ENCODE results near the gene STARD8. TPM values are rescaled to one million over a fixed set of nuclear protein-coding genes. Genes with fewer than 3 reads are reported as not detected.
A peak's percentile ranks its signal among the peaks of the same experiment; 100 is the strongest.

Gene STARD8
- total RNA-seq, 6 experiments from 2014 or later, result 1.9 to 3.6 (median 3.0) TPM

- no peak overlapping the region for H3K4me3 Mint-ChIP-seq
- H3K4me1 Mint-ChIP-seq (ENCODE audit: low read depth), result peaks cover 27% of the 10 kb centered on the region
- no peaks in the 10 kb centered on the region; the same call in 1 of the 2 replicates for H3K27me3 Mint-ChIP-seq (ENCODE audit: insufficient read depth)
- DNase-seq, result no peak
- TF ChIP-seq CTCF (IDR thresholded peaks at IDR 0.05), result no peak
- H3K9me3 Mint-ChIP-seq, result no peaks in the 10 kb centered on the region
- no peak overlapping the region for H3K27ac Mint-ChIP-seq
- H3K36me3 Mint-ChIP-seq (ENCODE audit: low read depth), result no peaks in the 10 kb centered on the region
Measured at GRCh38 chrX:68682790-68683189, 35.3 kb downstream of the STARD8 start.

GRCh38 chrX:68683580-68683979 is 36.1 kb downstream of the STARD8 start:
- Mint-ChIP-seq H3K9me3 (no peaks in the 10 kb centered on the region), H3K4me3 (no peak overlapping the region), H3K4me1 (ENCODE audit: low read depth) (peaks cover 27% of the 10 kb centered on the region), H3K27ac (no peak overlapping the region; the same call in 1 of the 2 replicates), H3K36me3 (ENCODE audit: low read depth) (no peaks in the 10 kb centered on the region), H3K27me3 (ENCODE audit: insufficient read depth) (no peaks in the 10 kb centered on the region; the same call in 1 of the 2 replicates)
- TF ChIP-seq CTCF (IDR thresholded peaks at IDR 0.05), result no peak
- no peak for DNase-seq

- TF ChIP-seq CTCF (IDR thresholded peaks at IDR 0.05), result no peak
- Mint-ChIP-seq H3K27me3 (ENCODE audit: insufficient read depth) (no peaks in the 10 kb centered on the region; the same call in 1 of the 2 replicates), H3K9me3 (no peaks in the 10 kb centered on the region), H3K4me3 (peak overlapping the region; percentile 26; the same call in 1 of the 2 replicates), H3K4me1 (ENCODE audit: low read depth) (peaks cover 27% of the 10 kb centered on the region), H3K27ac (peak overlapping the region; percentile 68; the same call in 1 of the 2 replicates), H3K36me3 (ENCODE audit: low read depth) (no peaks in the 10 kb centered on the region)
- DNase-seq, result no peak
Measured at GRCh38 chrX:68684291-68684918, 36.9 kb downstream of the STARD8 start.

GRCh38 chrX:68684919-68685304 is 37.4 kb downstream of the STARD8 start:
- Mint-ChIP-seq H3K27ac (no peak overlapping the region), H3K9me3 (no peaks in the 10 kb centered on the region), H3K4me3 (no peak overlapping the region), H3K36me3 (ENCODE audit: low read depth) (no peaks in the 10 kb centered on the region), H3K27me3 (ENCODE audit: insufficient read depth) (no peaks in the 10 kb centered on the region; the same call in 1 of the 2 replicates), H3K4me1 (ENCODE audit: low read depth) (peaks cover 27% of the 10 kb centered on the region)
- no peak for DNase-seq
- TF ChIP-seq CTCF (IDR thresholded peaks at IDR 0.05), result no peak

GRCh38 chrX:68685685-68686084 is 38.2 kb downstream of the STARD8 start:
- TF ChIP-seq CTCF (IDR thresholded peaks at IDR 0.05), result no peak
- Mint-ChIP-seq H3K27ac (peak overlapping the region; percentile 86; the same call in 1 of the 2 replicates), H3K9me3 (no peaks in the 10 kb centered on the region), H3K27me3 (ENCODE audit: insufficient read depth) (no peaks in the 10 kb centered on the region; the same call in 1 of the 2 replicates), H3K4me1 (ENCODE audit: low read depth) (peaks cover 27% of the 10 kb centered on the region), H3K4me3 (peak overlapping the region; percentile 83; the same call in 1 of the 2 replicates), H3K36me3 (ENCODE audit: low read depth) (no peaks in the 10 kb centered on the region)
- no peak for DNase-seq

Data from HFFc6 (cell line).